Measurements from ENCODE around the gene SREBF2. TPM values are rescaled to one million over a fixed set of nuclear protein-coding genes. Genes with fewer than 3 reads are reported as not detected.

SREBF2 gene
- total RNA-seq, 1 experiment from 2014 or later, result 93.8 TPM

DNA sequence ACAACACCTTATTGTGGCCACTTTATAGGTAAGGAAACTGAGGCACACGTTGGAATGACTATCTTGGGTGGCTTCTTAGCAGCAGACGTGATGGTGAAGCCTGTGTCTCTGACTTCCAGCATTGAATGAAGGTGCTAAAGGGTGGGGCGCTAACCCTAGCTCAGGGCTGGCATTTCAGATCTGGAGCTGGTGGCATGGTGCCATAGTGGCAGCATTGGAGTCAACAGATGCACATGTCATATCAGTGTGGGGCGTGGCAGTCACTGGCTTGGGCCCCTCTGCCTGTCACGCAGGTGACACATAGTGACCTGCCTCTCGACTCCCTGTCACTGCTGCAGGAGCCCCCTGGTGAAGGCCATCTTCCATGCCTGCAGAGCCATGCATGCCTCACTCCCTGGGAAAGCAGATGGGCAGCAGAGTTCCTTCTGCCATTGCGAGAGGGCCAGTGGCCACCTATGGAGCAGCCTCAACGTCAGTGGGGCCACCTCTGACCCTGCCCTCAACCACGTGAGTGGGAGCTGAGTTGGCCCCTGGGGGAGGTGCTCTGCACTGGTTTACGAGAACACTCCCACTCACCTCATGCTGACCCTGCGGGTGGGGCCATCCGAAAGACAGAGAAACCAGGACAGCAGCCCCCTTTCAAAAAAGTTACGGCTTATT, 67.2 kb downstream of the SREBF2 start:
- no peak for DNase-seq
- Histone ChIP-seq H3K36me3 (replicated peaks; ENCODE audit: control insufficient read depth, insufficient read depth, low read length) (peaks cover 68% of the 10 kb centered on the region), H3K27me3 (ENCODE audit: control insufficient read depth, insufficient read depth, low read length) (no peaks in the 10 kb centered on the region), H3K4me3 (ENCODE audit: insufficient read depth, low read depth, low read length) (no peak overlapping the region)

DNA sequence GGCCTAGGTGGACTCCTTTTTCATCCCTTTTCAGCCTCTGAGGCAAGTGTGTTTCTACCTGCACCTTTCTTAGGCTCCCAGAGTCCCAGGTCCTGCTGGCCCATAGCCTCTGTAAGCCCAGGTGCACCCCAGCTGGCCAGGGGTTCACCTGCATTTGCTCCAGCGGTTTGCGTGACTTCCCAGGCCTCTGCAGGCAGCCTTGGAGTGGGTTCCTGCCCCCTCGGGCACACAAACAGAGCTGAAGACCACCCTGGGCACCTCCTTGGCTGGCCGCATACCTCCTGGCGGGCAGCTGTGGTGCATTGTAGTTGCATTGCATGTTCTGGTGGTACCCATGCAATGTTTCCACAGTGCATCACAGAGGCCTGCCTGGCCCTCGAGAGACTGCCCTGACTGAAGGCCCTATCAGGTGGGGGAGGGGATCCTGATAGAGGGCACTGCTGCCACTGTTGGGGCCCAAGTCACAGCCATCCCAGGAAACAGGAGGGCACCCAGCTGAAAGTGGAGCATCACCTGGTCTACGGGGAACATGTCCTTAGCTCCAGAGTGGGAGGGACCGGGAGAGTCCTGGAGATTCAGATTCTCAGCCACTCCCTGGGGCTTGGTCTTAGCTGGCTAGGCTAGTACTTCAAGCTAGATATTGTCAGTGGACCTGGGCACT, 67.9 kb downstream of the SREBF2 start:
- Histone ChIP-seq H3K36me3 (replicated peaks; ENCODE audit: control insufficient read depth, insufficient read depth, low read length) (peaks cover 73% of the 10 kb centered on the region), H3K4me3 (ENCODE audit: insufficient read depth, low read depth, low read length) (no peak overlapping the region), H3K27me3 (ENCODE audit: control insufficient read depth, insufficient read depth, low read length) (no peaks in the 10 kb centered on the region)
- no peak for DNase-seq

DNA sequence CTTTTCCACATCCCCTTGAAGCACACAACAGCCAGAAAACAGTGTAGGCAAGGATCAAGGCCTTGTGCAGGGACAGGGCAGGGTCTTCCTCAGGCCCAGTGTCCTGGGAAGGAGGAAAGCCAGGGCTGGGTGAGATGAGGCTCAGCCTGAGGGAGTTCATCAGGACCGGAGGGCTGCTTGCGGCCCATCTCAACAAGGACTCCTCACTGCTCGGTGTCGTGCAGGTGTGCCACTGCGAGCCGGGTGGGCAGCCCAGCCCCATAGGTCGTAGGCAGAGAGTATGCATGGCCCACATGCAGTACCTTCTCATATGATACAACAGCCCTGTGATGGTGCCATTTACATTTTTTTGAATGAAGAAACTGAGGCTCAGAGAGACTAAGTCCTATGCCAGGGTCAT, 69.1 kb downstream of the SREBF2 start:
- H3K27me3 ChIP-seq (ENCODE audit: control insufficient read depth, insufficient read depth, low read length), result no peaks in the 10 kb centered on the region
- no peak for DNase-seq
- H3K4me3 ChIP-seq (ENCODE audit: insufficient read depth, low read depth, low read length), result no peak overlapping the region
- peaks cover 73% of the 10 kb centered on the region for H3K36me3 ChIP-seq (replicated peaks; ENCODE audit: control insufficient read depth, insufficient read depth, low read length)

DNA sequence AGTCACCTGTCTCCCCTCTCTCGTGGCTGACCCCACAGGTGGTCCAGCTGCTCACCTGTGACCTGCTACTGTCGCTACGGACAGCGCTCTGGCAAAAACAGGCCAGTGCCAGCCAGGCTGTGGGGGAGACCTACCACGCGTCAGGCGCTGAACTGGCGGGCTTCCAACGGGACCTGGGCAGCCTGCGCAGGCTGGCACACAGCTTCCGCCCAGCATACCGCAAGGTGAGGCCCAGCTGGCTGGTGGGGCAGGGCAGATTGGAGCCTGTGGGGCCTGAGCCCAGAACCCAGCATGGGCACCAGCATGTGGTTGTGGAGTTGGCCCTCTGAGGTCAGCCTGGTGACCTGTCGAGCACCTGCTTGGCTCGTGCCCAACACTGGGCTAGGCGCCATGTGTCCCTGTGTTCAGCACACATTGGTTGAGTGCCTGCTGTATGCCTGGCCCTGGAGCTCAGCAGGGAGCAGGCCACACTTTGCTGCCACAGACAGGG, 70.1 kb downstream of the SREBF2 start:
- peaks cover 68% of the 10 kb centered on the region for H3K36me3 ChIP-seq (replicated peaks; ENCODE audit: control insufficient read depth, insufficient read depth, low read length)
- no peaks in the 10 kb centered on the region; the same call in 1 of the 2 replicates for H3K27me3 ChIP-seq (ENCODE audit: control insufficient read depth, insufficient read depth, low read length)
- H3K4me3 ChIP-seq (ENCODE audit: insufficient read depth, low read depth, low read length), result no peak overlapping the region
- no peak for DNase-seq

DNA sequence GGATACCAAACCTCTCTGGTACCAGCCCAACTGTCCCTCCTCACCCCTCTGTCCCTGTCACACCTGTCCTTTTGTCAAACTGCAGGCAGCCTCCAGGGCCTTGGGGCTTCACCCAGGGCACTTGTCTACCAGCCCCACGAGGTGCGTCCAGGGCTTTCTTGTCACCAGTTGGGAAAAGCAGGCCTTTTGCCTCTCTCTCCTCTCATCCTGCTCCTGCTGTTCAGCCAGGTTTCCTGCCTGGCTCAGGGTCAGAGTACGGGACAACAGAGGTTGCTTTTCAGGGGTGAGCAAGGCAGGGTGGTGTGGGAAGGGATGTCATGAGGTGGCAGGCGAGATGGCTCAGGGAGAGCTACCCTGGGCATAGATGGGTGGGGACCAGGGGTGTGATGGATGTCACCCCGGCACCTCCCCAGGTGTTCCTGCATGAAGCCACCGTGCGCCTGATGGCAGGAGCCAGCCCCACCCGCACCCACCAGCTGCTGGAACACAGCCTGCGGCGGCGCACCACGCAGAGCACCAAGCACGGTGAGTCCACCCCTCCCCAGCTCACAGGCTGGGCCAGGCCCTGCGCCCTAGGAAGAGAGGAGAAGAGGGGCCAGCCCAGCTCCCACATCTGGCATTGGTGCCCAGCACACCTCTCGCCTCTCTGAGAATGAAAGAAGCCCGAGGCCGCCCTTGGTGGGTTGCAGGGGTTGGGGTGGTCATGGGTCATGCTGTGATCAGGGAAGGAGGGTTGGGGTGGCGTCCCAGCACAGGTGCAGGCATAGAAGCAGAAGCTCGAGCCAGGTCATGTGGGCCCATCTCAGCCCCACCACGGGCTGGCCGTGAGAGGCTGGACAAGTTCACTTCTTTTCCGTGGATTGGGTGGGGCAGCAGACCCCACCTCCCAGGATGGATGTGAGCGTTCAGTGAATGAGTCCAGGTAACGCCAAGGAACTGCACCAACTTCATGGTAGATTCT, 71.8 kb downstream of the SREBF2 start:
- peaks cover 14% of the 10 kb centered on the region for H3K27me3 ChIP-seq (ENCODE audit: control insufficient read depth, insufficient read depth, low read length)
- H3K4me3 ChIP-seq (ENCODE audit: insufficient read depth, low read depth, low read length), result no peak overlapping the region
- DNase-seq, result no peak
- H3K36me3 ChIP-seq (replicated peaks; ENCODE audit: control insufficient read depth, insufficient read depth, low read length), result peaks cover 55% of the 10 kb centered on the region

DNA sequence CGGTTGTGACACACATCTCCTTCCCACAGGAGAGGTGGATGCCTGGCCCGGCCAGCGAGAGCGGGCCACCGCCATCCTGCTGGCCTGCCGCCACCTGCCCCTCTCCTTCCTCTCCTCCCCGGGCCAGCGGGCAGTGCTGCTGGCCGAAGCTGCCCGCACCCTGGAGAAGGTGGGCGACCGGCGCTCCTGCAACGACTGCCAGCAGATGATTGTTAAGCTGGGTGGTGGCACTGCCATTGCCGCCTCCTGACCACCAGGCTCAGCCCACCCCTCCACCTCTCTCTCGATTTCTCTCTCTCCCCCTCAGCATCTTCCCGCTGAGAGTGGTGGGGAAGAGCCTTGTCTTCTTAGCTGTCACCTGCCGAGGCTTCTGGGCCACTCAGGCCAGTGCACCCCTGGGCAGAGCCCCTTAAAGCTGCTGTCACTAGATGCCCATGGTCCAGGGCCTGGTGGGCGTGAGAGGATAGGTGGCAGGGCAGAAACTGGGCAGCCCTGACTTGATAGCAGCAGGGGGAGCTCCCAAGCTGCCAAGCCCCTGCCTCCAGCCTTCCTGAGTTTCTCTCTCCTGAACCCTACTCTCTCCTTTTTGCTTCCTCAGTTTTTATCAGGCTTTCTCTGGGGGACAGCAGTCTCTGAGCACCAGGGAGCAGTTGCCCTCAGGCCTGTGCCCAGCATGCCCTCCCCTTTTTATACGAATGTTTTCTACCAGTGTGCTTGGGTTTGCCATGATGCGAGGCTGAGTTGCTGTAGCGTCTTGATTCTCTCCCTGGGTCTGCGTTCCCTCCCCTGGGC, 72.7 kb downstream of the SREBF2 start:
- no peak overlapping the region for H3K4me3 ChIP-seq (ENCODE audit: insufficient read depth, low read depth, low read length)
- peak; percentile 56 for DNase-seq
- H3K36me3 ChIP-seq (replicated peaks; ENCODE audit: control insufficient read depth, insufficient read depth, low read length), result peaks cover 47% of the 10 kb centered on the region
- peaks cover 22% of the 10 kb centered on the region for H3K27me3 ChIP-seq (ENCODE audit: control insufficient read depth, insufficient read depth, low read length)

DNA sequence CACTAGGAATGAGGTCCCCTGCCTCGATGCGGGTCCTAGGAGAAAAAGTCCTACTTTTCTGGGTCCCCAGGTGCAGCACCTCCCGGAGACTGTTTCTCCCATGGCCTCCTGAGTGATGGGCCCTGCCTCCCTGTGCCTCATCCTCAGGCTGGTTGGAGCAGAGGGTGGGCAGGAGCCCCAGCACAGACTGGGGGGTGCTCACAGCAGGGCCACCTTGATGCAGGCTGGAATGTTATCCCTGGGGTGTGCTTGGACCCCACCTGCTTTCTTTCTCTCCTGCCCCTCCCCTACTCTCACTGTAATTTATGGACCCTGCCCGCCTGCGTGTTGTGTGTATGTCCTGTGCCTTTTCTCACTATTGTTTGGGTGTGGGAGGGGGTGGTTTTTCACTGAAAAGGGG, 73.9 kb downstream of the SREBF2 start:
- Histone ChIP-seq H3K4me3 (ENCODE audit: insufficient read depth, low read depth, low read length) (no peak overlapping the region), H3K36me3 (replicated peaks; ENCODE audit: control insufficient read depth, insufficient read depth, low read length) (peaks cover 39% of the 10 kb centered on the region), H3K27me3 (ENCODE audit: control insufficient read depth, insufficient read depth, low read length) (peaks cover 34% of the 10 kb centered on the region)
- DNase-seq, result peak; percentile 36

DNA sequence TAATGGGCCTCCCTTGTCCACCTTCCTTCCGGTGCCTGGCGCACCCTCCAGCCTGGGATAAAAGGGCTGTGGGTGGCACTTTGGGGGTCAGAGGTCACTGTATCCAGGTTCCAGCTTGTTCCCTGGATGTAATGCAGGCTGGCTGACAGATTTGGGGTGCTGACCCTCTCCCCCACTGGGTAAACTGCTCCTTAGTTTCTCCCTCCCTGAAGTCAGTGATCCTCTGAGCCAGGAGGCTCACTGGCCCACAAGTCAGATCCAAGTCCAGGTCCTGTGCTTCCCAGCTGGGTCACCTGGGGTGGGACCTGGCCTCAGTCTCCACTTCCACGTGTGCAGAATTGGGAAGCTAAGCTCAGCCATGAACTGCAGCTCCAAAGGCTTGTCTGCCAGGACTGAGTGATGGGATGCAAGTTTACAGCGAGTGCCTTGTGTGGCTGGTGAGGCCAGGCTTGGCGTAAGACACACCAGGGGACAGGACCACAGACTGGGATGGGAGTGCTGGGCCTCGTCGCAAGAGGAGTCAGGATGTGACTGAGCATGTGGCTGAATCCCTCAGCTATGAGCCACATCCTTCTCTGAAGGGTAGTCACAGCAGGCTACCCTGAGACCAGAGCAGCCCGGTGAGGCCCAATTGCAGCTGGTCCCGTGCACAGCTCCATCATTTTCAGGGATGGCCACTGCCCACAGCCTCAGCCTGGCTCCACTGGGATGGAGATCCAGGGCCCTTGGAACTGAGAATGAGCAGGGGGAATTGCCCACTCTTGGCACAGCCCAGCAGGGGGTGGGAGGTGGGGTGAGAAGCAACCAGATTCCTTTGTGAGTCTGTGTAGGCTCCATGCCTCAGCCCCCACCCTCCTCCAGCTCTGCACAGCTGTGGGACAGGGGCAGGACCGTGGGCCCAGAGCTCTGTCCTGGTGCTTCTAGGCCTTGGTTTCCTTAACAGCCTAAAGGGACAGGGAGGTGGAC, 74.8 kb downstream of the SREBF2 start:
- peak; percentile 74 for DNase-seq
- Histone ChIP-seq H3K36me3 (replicated peaks; ENCODE audit: control insufficient read depth, insufficient read depth, low read length) (peaks cover 32% of the 10 kb centered on the region), H3K27me3 (ENCODE audit: control insufficient read depth, insufficient read depth, low read length) (peaks cover 43% of the 10 kb centered on the region), H3K4me3 (ENCODE audit: insufficient read depth, low read depth, low read length) (no peak overlapping the region)

DNA sequence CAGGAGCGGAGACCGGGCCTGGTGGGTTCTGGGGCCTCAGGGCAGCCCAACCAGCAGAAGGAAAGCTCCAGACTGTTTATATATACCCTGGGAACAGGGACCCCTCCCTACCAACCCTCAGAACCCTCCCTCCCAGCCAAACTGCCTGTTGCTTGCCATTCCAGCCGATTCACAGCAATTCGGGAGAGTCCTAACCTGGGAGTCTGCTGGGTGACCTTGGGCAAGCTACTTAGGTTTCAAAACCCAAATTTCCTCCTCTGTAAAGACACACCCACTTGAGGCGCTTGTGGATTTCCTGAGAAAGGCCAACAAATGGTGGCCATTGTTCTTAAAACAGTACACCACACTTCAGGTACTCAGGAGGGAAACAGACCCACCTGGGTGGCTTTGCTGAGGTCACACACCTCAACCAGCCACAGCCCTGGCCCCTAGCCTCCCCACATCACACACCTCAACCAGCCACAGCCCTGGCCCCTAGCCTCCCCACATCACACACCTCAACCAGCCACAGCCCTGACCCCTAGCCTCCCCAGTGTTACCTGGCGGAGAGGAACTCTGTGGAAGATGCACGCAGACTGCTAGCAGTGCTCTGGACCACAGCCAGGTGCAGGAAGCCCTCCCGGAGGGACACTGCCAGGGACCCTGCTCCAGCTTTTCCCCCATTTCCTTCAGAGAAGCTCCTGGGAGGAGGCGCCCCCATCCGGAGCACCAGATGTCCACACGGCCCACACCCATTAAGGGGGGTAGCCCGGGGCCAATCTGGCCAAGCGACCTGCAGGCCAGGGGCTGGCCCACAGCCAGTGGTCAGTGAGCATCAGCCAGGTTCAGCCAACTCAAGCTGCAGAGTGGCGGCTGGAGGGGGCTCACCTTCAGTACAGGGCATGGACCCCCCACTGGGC, 75.8 kb downstream of the SREBF2 start:
- H3K36me3 ChIP-seq (replicated peaks; ENCODE audit: control insufficient read depth, insufficient read depth, low read length), result peaks cover 24% of the 10 kb centered on the region
- peak; percentile 87 for DNase-seq
- peaks cover 53% of the 10 kb centered on the region for H3K27me3 ChIP-seq (ENCODE audit: control insufficient read depth, insufficient read depth, low read length)
- H3K4me3 ChIP-seq (ENCODE audit: insufficient read depth, low read depth, low read length), result no peak overlapping the region

DNA sequence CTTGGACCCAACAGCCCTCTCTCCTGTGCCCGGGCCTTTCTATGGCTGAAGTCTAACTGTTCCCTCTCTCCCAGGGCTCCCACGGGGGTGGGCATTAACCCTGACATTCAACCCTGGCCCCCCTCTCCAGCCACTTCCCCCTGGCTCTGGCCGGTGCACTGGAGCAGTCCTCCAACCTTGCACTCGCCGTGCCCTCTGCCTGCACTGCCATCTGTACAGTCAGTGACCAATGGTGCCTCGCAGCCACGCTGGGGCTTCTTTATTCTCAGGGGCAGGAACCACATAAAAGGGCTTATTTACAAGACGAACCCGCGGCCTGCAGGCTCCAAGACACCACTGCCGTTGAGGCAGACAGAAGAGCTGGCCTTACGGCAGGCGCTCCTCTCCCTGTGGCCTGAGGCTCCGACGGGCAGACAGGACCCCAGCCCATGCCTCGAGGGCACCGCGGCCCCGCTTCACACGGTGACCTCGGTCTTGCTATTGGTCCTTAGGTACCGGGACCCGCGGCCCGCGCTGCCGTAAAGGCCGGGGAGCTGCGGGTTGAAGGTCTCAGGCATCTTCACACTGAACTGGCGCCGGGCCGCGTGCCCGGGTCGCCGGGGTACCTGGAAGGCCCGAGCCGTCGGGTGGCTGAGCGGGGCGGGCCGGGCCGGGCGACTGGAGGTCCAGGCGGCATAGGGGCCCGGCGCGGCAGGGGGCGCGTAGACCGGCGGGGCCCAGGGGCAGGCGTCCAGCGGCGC, 76.6 kb downstream of the SREBF2 start:
- DNase-seq, result peak; percentile 88
- peaks cover 61% of the 10 kb centered on the region for H3K27me3 ChIP-seq (ENCODE audit: control insufficient read depth, insufficient read depth, low read length)
- peak overlapping the region; percentile 32 for H3K4me3 ChIP-seq (ENCODE audit: insufficient read depth, low read depth, low read length)
- H3K36me3 ChIP-seq (replicated peaks; ENCODE audit: control insufficient read depth, insufficient read depth, low read length), result peaks cover 16% of the 10 kb centered on the region

DNA sequence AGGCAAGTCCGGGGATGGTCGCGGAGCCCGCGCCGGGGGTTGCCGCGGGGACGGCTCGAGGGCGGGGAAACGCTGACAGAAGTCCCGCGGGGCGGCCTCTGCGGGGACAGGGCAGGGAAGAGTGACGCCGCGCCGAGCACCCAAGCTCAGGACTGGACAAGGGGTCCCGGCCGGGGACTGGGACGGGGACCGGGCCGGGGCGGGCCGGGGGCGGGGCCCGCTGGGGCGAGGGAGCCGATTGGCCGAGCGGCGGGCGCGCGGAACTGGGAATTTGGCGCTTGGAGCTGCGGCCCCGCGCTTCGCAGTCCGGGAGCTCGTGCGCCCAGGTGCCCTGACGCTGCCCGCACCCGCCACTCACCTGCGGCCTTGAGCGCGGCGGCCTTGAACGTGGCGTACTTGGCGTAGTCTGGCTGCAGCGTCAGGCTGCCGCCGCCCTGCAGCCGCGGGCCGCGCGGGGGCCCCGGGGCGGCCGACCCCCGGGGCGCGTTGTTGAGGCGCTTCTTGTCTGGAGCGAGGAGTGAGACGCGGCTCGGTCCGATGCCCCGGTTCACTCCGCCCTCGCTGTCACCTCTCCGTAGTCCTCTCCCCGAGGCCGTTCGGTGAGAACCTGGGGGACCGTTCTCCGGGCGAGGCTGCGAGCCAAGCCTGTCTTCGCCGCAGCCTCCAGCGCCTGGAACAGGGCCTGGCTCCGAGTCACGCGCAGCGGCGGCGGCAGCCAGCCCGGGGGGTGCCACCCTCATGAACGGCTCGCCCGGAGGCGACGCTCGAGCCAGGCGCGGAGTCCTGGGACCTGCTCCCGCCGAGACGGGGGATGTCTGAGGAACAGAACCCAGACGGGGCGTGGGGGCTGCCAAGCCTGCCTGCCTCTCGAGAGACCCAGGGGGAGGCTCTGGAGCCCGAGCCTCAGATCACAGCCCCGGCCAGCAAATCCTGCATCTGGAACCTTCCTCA, 77.4 kb downstream of the SREBF2 start:
- peak overlapping the region; percentile 32 for H3K4me3 ChIP-seq (ENCODE audit: insufficient read depth, low read depth, low read length)
- peak; percentile 98 for DNase-seq
- H3K27me3 ChIP-seq (ENCODE audit: control insufficient read depth, insufficient read depth, low read length), result peaks cover 68% of the 10 kb centered on the region

More for the DNA sequence above, 77.4 kb downstream of the SREBF2 start:
- H3K36me3 ChIP-seq (replicated peaks; ENCODE audit: control insufficient read depth, insufficient read depth, low read length), result peaks cover 9% of the 10 kb centered on the region

All from H7 (cell line).